ENCODE measurements around the gene SSR1. TPM values are rescaled to one million over a fixed set of nuclear protein-coding genes. Genes with fewer than 3 reads are reported as not detected.
"Not testable (repeated sequence)": the region's sequence is repeated elsewhere in the genome, so short reads cannot be mapped to it uniquely, and the experiment has no call there.

SSR1 gene
- polyA plus RNA-seq, 4 donors, result 8.9 to 135 (median 36.7) TPM

- WGBS, 3 donors, result 84 to 91% (median 88%) methylated on average over 32 to 34 of the region's 34 CpGs
Measured at GRCh38 chr6:7315087-7315947, 2.3 kb upstream of the SSR1 start.

GRCh38 chr6:7314414-7314813, 1.4 kb upstream of the SSR1 start:
- Histone ChIP-seq H3K4me3 (ENCODE audit: low read depth in 1 of 3, low read length in 3 of 3) (no peak overlapping the region), H3K27me3 (ENCODE audit: control insufficient read depth in 3 of 3, insufficient read depth in 3 of 3, low read length in 3 of 3) (no peaks in the 10 kb centered on the region), H3K4me1 (ENCODE audit: control insufficient read depth in 3 of 3, insufficient read depth in 2 of 3, low read depth in 1 of 3, low read length in 2 of 3) (peaks cover 2 to 4% (median 3%) of the 10 kb centered on the region in 3 donors), H3K27ac (ENCODE audit: low read depth in 1 of 3, low read length in 2 of 3) (no peak overlapping the region), H3K36me3 (ENCODE audit: control insufficient read depth in 3 of 3, insufficient read depth in 2 of 3, low read depth in 1 of 3, low read length in 3 of 3) (peaks cover 0 to 3% (median under 1%) of the 10 kb centered on the region in 3 donors), H3K9me3 (ENCODE audit: control insufficient read depth in 2 of 2, insufficient read depth in 1 of 2, low read depth in 1 of 2, low read length in 1 of 2) (no peaks in the 10 kb centered on the region)
- WGBS, 3 donors, result 96 to 98% (median 97%) methylated on average over 7 of the region's 7 CpGs
- FAIRE-seq, result no peak
- DNase-seq, result no peak

More at GRCh38 chr6:7315087-7315947, 2.3 kb upstream of the SSR1 start:
- DNase-seq; H3K9me3 ChIP-seq (ENCODE audit: control insufficient read depth in 2 of 2, insufficient read depth in 1 of 2, low read depth in 1 of 2, low read length in 1 of 2); FAIRE-seq; H3K36me3 ChIP-seq (ENCODE audit: control insufficient read depth in 3 of 3, insufficient read depth in 2 of 3, low read depth in 1 of 3, low read length in 3 of 3); H3K27me3 ChIP-seq (ENCODE audit: control insufficient read depth in 3 of 3, insufficient read depth in 3 of 3, low read length in 3 of 3); H3K4me3 ChIP-seq (ENCODE audit: low read depth in 1 of 3, low read length in 3 of 3); H3K27ac ChIP-seq (ENCODE audit: low read depth in 1 of 3, low read length in 2 of 3); H3K4me1 ChIP-seq (ENCODE audit: control insufficient read depth in 3 of 3, insufficient read depth in 2 of 3, low read depth in 1 of 3, low read length in 2 of 3): not testable (repeated sequence)

- H3K4me1 ChIP-seq (ENCODE audit: control insufficient read depth in 3 of 3, insufficient read depth in 2 of 3, low read depth in 1 of 3, low read length in 2 of 3), result peaks cover 2 to 4% (median 3%) of the 10 kb centered on the region in 3 donors
- peak overlapping the region; percentile 60 to 99 (median 98) for H3K27ac ChIP-seq (ENCODE audit: low read depth in 1 of 3, low read length in 2 of 3)
- WGBS, 3 donors, result 83 to 85% (median 84%) methylated on average over 14 to 15 of the region's 15 CpGs
- no peak for DNase-seq
- H3K4me3 ChIP-seq (ENCODE audit: low read depth in 1 of 3, low read length in 3 of 3), result peak overlapping the region in 1 of 3 donors; percentile 97
- peaks cover 4 to 9% (median 5%) of the 10 kb centered on the region in 3 donors for H3K36me3 ChIP-seq (ENCODE audit: control insufficient read depth in 3 of 3, insufficient read depth in 2 of 3, low read depth in 1 of 3, low read length in 3 of 3)
- no peak for FAIRE-seq
- H3K9me3 ChIP-seq (ENCODE audit: control insufficient read depth in 2 of 2, insufficient read depth in 1 of 2, low read depth in 1 of 2, low read length in 1 of 2), result no peaks in the 10 kb centered on the region
- H3K27me3 ChIP-seq (ENCODE audit: control insufficient read depth in 3 of 3, insufficient read depth in 3 of 3, low read length in 3 of 3), result no peaks in the 10 kb centered on the region
Measured at GRCh38 chr6:7313505-7314165, 636 bp upstream of the SSR1 start.

- 0 to 3% (median 2%) methylated on average over 17 of the region's 17 CpGs for WGBS, 3 donors
- Histone ChIP-seq H3K27me3 (ENCODE audit: control insufficient read depth in 3 of 3, insufficient read depth in 3 of 3, low read length in 3 of 3) (no peaks in the 10 kb centered on the region), H3K9me3 (ENCODE audit: control insufficient read depth in 2 of 2, insufficient read depth in 1 of 2, low read depth in 1 of 2, low read length in 1 of 2) (no peaks in the 10 kb centered on the region), H3K4me3 (ENCODE audit: low read depth in 1 of 3, low read length in 3 of 3) (peak overlapping the region; percentile 96 to 97 (median 96)), H3K27ac (ENCODE audit: low read depth in 1 of 3, low read length in 2 of 3) (peak overlapping the region; percentile 87 to 99 (median 98)), H3K4me1 (ENCODE audit: control insufficient read depth in 3 of 3, insufficient read depth in 2 of 3, low read depth in 1 of 3, low read length in 2 of 3) (peaks cover 2 to 4% (median 3%) of the 10 kb centered on the region in 3 donors), H3K36me3 (ENCODE audit: control insufficient read depth in 3 of 3, insufficient read depth in 2 of 3, low read depth in 1 of 3, low read length in 3 of 3) (peaks cover 8 to 11% (median 8%) of the 10 kb centered on the region in 3 donors)
- DNase-seq, result peak; percentile 24 to 49
- no peak for FAIRE-seq
Measured at GRCh38 chr6:7311917-7312615, 933 bp downstream of the SSR1 start.

GRCh38 chr6:7311176-7311575, 1.8 kb downstream of the SSR1 start:
- peak in 1 of 2 donors; percentile 13 for DNase-seq
- Histone ChIP-seq H3K9me3 (ENCODE audit: control insufficient read depth in 2 of 2, insufficient read depth in 1 of 2, low read depth in 1 of 2, low read length in 1 of 2) (no peaks in the 10 kb centered on the region), H3K4me3 (ENCODE audit: low read depth in 1 of 3, low read length in 3 of 3) (no peak overlapping the region), H3K36me3 (ENCODE audit: control insufficient read depth in 3 of 3, insufficient read depth in 2 of 3, low read depth in 1 of 3, low read length in 3 of 3) (peaks cover 8 to 17% (median 8%) of the 10 kb centered on the region in 3 donors), H3K4me1 (ENCODE audit: control insufficient read depth in 3 of 3, insufficient read depth in 2 of 3, low read depth in 1 of 3, low read length in 2 of 3) (peaks cover 2 to 4% (median 3%) of the 10 kb centered on the region in 3 donors), H3K27me3 (ENCODE audit: control insufficient read depth in 3 of 3, insufficient read depth in 3 of 3, low read length in 3 of 3) (no peaks in the 10 kb centered on the region), H3K27ac (ENCODE audit: low read depth in 1 of 3, low read length in 2 of 3) (no peak overlapping the region)
- 75 to 85% (median 81%) methylated on average over 1 of the region's 1 CpG for WGBS, 3 donors
- no peak for FAIRE-seq

GRCh38 chr6:7309050-7309449, 3.9 kb downstream of the SSR1 start:
- H3K27me3 ChIP-seq (ENCODE audit: control insufficient read depth in 3 of 3, insufficient read depth in 3 of 3, low read length in 3 of 3), result no peaks in the 10 kb centered on the region
- peaks cover 2 to 4% (median 3%) of the 10 kb centered on the region in 3 donors for H3K4me1 ChIP-seq (ENCODE audit: control insufficient read depth in 3 of 3, insufficient read depth in 2 of 3, low read depth in 1 of 3, low read length in 2 of 3)
- FAIRE-seq (no peak), DNase-seq (no peak)
- no peak overlapping the region for H3K27ac ChIP-seq (ENCODE audit: low read depth in 1 of 3, low read length in 2 of 3)
- WGBS, 3 donors, result 58 to 92% (median 84%) methylated on average over 5 of the region's 5 CpGs
- no peak overlapping the region for H3K4me3 ChIP-seq (ENCODE audit: low read depth in 1 of 3, low read length in 3 of 3)
- H3K36me3 ChIP-seq (ENCODE audit: control insufficient read depth in 3 of 3, insufficient read depth in 2 of 3, low read depth in 1 of 3, low read length in 3 of 3), result peaks cover 8 to 17% (median 15%) of the 10 kb centered on the region in 3 donors
- no peaks in the 10 kb centered on the region for H3K9me3 ChIP-seq (ENCODE audit: control insufficient read depth in 2 of 2, insufficient read depth in 1 of 2, low read depth in 1 of 2, low read length in 1 of 2)

GRCh38 chr6:7307533-7307932, 5.5 kb downstream of the SSR1 start:
- no peak for FAIRE-seq
- no peaks in the 10 kb centered on the region for H3K4me1 ChIP-seq (ENCODE audit: control insufficient read depth in 3 of 3, insufficient read depth in 2 of 3, low read depth in 1 of 3, low read length in 2 of 3)
- H3K36me3 ChIP-seq (ENCODE audit: control insufficient read depth in 3 of 3, insufficient read depth in 2 of 3, low read depth in 1 of 3, low read length in 3 of 3), result peaks cover 8 to 27% (median 15%) of the 10 kb centered on the region in 3 donors

GRCh38 chr6:7304821-7305220, 8.2 kb downstream of the SSR1 start:
- no peak for FAIRE-seq
- Histone ChIP-seq H3K27me3 (ENCODE audit: control insufficient read depth in 3 of 3, insufficient read depth in 3 of 3, low read length in 3 of 3) (no peaks in the 10 kb centered on the region), H3K4me1 (ENCODE audit: control insufficient read depth in 3 of 3, insufficient read depth in 2 of 3, low read depth in 1 of 3, low read length in 2 of 3) (no peaks in the 10 kb centered on the region), H3K27ac (ENCODE audit: low read depth in 1 of 3, low read length in 2 of 3) (no peak overlapping the region), H3K36me3 (ENCODE audit: control insufficient read depth in 3 of 3, insufficient read depth in 2 of 3, low read depth in 1 of 3, low read length in 3 of 3) (peaks cover 17 to 36% (median 25%) of the 10 kb centered on the region in 3 donors), H3K4me3 (ENCODE audit: low read depth in 1 of 3, low read length in 3 of 3) (no peak overlapping the region), H3K9me3 (ENCODE audit: control insufficient read depth in 2 of 2, insufficient read depth in 1 of 2, low read depth in 1 of 2, low read length in 1 of 2) (no peaks in the 10 kb centered on the region)
- DNase-seq, result no peak
- 73 to 91% (median 77%) methylated on average over 1 of the region's 1 CpG for WGBS, 3 donors

More at GRCh38 chr6:7307533-7307932, 5.5 kb downstream of the SSR1 start:
- H3K27me3 ChIP-seq (ENCODE audit: control insufficient read depth in 3 of 3, insufficient read depth in 3 of 3, low read length in 3 of 3), result no peaks in the 10 kb centered on the region
- no peak overlapping the region for H3K27ac ChIP-seq (ENCODE audit: low read depth in 1 of 3, low read length in 2 of 3)
- H3K4me3 ChIP-seq (ENCODE audit: low read depth in 1 of 3, low read length in 3 of 3), result no peak overlapping the region
- no peaks in the 10 kb centered on the region for H3K9me3 ChIP-seq (ENCODE audit: control insufficient read depth in 2 of 2, insufficient read depth in 1 of 2, low read depth in 1 of 2, low read length in 1 of 2)
- DNase-seq, result no peak
- WGBS, 3 donors, result 96 to 98% (median 98%) methylated on average over 5 of the region's 5 CpGs
